ENCODE results near the gene ZNF22.

Gene ZNF22

DNA sequence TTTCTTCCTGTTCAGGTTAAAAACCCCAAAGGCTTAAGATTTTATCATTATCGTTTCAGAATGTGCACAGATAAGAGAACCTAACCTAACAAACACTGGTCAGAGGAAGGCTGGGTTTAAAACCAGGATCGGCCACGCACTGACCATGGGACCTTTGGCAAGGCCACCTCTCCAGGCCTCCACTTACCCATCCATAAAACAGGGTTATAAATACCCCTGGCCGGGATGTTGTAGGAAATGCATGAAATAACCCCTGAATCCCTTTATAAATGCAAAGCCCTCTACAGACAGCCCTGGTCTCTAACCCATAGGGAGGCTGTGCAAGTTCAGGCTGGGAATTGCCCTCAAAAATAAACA is 22.5 kb upstream of the ZNF22 start:
- no peak for DNase-seq

DNA sequence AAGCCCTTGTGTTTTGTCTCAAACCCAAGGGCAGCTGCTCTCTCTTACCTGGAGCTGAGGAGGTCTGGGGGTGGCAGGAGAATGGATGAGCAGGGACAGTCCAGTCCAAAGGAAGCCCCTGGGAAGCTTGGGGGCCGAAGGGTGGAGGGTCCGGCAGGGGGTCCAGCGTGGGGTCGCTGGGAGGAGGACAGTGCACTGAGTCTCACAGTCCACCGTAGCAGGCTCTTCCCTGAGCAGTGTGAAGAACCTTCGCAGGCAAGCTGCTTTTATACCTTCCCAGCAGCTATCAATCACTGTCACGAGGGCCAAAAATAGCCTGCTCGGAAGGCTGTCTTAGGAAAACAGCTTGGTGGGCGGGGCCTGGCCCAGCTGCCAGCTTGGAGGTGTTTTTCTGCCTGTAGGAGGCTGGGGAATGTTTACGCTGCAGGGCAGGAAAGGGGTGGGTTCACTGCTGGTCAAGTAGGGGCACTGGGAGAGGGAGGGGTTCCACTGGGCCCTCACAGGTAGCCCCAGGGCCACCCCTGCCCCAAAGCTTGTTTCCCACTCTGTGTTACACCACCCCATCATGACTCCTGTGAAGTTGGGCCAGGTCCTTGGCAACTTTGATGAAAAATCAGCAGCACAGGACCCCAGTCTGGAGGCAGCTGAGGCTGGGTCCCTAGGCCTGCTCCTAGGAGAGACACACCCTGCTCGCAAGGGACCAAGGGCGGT is 22.0 kb upstream of the ZNF22 start, which contains the start of gene DEPP1:
Gene DEPP1, minus strand, starts transcription at position 240 of the 711 bp plus-strand sequence. CDS start 779 bp downstream, outside the sequence.
- DNase-seq = no peak

DNA sequence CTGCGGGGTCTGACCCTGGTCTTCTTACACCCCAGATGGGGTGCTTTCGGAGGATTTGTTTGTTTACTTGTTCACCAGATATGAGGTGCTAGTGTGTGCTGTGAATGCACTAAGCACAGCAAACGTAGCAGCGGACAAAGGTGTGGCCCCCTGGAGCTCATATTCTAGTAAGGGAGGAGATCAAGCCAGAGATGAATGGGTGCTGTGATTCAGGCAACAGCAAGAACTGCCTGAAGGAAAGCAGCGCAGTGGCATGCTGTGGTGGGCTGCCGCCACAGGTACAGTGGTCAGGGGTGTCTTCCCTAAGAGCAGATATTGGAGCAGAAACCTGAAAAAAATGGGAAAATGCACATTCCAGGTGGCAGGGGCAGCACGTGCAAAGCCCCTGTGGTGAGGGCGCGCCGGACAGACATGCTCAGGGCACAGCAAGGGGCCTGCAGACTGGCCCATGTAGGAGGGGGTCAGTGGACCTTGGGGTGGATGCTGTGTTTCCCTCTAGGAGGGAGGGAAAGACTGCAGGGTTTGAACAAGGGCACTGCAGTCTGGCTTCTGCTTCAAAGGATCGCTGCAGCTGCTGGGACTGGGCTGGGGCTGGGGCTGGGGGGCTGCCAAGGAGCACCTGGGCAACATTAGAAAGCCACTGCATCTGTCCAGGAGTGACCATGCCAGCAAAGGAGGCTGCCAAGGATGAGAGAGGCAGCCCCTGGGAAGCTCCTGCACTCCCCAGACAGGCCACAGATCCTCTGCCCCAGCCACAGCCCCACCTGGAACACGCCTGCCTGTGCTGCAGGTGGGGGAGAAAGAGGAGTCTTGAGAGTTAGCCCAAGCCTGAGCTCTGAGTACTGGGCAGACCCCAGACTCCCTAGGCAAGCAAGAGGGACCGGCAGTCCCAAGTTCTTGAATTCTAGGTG is 21.2 kb upstream of the ZNF22 start:
- DNase-seq = no peak

DNA sequence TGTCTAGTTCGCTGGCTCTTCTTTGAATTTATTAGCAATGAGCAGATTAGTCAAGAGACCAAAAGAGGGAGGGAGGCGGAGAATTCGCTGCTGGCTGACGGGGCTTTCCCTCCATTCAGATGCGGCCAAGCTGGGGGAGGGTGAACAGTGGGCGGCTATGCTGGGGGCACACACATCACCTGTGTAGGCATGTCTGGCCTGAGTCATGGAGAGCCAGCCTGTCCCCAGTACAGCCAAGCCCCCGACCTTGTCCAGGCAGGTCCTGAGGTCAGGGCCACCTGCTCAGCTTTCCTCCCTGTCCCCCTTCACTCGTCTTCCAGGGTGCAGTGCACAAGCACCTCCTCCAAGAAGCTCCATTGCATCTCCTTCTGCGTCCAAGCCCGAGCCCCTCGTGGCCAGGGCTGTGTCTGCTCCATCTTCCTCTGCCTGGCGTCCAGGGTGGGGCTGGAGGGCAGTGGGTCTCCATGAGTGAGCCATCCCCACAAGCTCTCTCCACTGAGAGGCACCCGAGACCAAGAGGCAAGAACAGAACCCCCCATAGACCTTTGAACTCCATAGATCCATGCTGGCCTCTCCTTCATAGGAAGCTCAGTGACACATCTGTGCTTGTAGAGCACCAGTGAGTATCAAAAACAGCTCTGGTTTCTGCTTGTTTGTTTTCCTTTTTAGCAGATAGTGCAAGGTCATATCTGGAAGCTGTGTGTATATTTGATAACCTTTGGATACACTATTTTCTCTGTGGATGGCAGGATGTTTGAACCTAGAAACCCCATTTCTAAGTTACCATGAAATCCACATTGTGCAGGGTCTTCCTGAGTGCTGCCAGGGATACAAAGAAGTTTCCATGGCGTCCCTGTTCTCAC is 20.2 kb upstream of the ZNF22 start:
- DNase-seq = no peak

DNA sequence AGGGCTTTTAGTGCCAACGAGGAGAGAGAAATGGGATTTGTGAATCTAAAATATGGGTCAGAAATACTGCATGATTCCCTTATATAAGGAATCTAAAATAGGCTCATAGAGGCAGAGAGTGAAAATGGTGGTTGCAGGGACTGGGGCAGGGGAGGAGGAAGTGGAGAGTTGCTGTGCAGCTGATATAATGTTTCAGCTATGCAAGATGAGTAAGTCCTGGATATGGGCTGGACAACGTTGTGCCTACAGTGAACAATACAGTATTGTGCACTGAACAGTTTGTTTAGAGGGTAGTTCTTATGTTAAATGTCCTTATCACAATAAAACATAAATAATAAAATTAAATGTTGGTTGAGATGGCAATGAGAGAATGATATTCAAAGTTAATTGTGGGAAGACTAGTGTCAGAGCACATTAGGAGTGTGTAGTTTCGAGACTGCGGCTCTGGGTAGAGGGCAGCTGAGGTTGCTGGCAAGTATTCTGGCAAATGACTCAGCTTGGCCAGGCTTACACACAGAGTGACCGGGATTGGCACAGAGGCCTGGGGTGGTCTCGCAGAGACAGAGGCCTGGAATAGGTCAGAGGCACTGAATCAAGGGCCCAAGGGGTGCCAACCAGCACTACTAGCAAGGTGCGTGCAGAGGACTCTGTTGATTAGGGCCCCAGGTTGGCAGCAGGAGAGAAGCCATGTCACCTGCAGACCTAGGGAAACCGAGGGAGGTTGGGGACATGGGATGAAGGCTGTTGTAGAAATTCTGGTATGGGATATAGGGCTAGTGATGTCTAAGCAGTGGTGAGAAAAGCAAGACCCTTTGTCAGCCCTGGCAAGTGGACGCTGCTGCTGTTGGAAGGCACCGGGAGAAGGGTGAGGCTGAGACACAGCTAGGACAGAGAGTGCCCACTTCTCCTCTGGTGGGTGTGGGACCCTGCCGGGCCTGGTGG is 19.3 kb upstream of the ZNF22 start:
- no peak for DNase-seq

DNA sequence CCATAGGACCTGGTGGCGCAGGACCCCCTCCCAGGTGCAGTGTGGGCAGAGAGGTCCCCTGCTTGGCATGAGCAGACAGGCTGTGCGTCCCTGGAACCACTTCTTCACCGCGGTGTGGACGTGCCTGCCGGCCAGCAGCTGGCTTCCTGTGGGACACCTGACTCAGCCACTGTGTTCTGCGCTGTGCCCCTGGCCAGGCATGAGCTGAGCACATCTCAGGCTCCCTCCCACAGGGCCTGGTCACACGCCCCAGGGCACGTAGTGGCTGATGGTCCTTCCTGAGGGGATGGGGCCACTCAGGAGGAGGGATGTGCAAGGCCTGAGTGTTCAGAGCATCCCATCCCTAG is 18.6 kb upstream of the ZNF22 start:
- no peak for DNase-seq

DNA sequence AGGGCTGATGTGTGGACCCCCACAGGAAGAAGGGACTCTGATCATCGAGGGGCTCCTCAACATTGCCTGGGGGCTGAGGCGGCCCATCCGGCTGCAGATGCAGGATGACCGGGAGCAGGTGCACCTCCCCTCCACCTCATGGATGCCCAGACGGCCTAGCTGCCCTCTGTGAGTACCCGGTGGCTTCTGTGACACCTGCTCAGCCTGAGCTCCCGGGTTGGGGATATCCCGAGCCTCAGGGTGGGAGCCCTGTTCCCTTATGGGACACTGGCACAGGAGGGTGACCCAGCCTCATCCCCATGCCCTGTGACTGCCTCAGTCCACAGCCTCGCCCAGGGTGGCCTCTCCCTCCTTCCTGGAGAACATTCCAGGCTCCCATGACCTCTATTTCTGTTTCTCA is 18.2 kb upstream of the ZNF22 start:
- DNase-seq = no peak

DNA sequence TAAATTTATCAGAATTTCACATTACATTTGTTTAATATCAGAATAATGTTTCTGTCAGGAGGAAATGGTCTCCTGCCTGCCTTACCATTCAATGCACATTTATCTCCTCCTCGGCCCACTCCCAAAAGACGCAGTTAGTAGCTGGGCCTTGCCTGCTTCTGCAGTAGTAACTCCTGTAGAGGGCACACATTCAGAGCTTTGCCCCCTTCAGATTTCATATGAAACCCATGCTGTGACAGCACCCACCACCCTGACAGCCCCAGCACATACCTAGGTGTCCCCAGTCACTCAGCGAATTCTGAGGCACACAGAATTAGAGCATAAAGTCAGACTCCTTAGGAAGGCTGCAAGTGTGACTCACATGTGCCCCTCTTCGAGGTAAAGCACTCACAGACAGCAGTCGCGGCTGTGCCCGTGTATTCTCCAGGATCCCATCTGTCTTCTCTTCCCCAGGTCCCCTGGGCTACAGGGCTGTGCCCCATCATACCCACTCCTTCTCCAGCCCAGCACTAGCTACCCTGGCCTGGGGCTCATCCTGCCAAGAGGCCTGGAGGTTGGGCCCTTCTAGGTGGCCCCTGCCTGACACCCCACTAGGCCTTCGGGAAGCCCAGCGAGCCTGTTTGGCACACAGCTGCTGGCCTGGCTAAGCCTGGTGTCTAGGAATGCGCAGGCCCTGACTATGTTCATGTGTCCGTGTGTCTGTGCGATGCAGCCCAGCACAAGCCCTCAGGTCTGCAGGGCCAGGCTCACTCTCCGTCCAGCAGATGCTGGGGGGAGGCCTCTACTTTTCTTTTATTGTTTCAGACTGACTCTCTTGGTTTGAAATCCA is 17.4 kb upstream of the ZNF22 start:
- no peak for DNase-seq

DNA sequence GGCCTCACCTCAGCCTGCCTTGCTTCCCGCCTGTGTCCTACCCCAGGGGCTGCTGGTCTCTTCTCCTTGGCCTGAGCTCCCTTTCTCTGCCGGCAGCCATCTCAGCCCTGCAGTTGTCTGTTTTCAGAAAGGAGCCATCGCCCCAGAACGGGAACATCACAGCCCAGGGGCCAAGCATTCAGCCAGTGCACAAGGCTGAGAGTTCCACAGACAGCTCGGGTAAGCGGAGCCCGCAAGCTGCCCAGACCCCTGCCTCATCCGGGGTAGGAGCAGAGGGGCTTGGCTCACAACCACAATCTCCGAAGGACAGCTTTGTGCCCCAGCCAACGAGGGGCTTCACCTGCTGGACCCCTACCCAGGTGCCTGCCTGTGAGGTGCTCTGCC is 16.8 kb upstream of the ZNF22 start:
- DNase-seq = no peak

DNA sequence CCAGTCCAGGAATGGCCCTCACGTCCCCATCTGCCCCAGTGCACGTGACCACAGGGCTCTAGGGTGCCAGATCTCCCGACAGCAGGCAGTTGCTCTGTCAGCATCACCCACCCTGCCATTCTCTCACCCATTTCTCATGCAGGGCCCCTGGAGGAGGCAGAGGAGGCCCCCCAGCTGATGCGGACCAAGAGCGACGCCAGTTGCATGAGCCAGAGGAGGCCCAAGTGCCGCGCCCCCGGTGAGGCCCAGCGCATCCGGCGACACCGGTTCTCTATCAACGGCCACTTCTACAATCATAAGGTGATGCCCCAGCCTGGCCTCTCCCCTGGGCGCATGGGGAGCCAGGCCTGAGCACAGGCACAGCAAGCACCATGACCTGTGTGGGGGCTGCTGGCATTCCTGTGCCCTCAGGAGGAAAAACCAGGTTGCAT is 16.0 kb upstream of the ZNF22 start:
- DNase-seq = no peak

DNA sequence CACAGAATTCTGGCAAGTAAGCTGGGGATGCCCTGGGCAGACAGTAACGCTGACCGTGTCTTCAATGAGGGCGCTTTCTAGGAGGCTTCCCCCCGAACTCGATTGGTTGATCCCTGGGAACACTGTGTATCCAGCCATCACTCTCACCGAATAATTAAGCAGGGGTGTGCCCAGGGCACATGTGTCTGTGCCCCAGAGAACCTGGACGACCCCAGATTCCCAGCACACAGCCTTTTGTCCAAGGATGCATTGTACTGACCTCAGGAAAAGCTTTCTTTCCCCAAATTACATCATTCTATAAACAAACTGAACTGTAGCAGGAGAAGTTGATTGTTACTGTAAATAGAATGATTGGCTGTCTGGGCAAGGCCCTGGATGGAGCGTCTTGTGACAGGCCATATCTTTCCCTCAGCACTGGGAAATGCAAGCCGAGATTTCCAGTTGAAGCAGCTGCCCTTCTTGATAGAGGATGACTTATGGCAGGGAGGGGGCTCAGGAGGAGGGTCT is 15.5 kb upstream of the ZNF22 start:
- no peak for DNase-seq

DNA sequence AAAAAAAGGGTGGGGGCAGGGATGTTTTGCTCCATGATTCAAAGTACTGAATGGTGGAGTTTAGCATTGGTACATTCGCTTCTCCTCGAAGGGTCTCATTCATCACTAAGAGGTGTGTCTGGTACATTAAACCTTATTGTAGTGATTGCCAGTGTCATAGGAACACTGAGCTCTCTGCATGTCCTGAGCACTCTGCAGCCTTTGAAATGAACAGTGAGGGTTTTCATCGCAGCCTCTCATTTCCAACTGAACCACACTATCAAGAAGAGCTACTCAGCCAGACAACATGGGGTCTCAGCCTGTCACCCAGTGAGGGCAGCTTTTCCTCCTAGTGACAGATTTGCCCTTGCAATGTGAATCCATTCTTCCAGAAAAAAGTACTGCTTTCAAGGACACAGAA is 14.5 kb upstream of the ZNF22 start:
- no peak for DNase-seq

DNA sequence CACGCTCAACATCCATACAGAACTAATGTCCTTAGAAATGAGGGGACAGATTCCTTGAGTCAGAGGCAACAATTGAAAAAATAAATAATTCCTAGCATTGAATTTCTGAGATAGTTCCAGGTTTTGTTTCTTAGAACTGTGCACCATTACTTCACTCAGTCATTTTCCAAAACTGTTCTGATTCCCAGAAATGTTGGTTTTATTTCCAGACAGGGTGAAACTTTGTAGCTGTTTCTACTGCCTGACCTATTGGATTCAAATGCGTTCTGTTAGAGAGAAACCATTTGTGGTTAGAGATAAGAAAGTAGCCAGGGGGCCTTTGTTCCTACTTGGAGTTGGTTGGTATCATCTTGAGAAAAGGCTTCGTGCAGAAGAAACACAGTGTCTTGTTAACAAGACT is 14.1 kb upstream of the ZNF22 start:
- no peak for DNase-seq

DNA sequence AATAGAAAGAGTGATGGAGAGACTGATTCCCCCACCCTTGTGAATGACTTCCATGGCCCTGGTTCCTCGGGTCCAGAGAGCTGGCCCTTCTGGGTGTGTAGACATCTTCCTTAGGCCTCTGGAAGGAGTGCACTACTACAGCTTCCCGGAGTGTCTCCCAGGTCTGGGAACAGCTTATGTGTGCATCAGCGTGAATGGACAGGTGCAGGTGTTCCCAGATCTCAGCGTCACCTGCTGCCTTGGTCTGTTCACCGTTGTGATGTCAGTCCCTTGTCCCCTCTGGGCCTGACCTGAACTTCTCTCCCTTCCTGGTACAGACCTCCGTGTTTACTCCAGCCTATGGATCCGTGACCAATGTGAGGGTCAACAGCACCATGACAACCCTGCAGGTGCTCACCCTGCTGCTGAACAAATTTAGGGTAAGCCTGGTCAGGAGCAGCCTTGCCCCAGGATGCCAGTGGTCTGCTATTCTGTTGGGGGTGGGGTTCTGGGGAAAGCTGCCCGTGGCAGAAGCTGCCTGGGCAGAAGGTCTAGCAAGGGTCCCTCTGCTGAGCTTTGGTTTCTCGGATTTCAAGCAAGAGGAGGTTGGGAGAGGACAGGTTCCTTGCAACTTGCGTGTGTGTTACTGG is 11.7 kb upstream of the ZNF22 start:
- no peak for DNase-seq

DNA sequence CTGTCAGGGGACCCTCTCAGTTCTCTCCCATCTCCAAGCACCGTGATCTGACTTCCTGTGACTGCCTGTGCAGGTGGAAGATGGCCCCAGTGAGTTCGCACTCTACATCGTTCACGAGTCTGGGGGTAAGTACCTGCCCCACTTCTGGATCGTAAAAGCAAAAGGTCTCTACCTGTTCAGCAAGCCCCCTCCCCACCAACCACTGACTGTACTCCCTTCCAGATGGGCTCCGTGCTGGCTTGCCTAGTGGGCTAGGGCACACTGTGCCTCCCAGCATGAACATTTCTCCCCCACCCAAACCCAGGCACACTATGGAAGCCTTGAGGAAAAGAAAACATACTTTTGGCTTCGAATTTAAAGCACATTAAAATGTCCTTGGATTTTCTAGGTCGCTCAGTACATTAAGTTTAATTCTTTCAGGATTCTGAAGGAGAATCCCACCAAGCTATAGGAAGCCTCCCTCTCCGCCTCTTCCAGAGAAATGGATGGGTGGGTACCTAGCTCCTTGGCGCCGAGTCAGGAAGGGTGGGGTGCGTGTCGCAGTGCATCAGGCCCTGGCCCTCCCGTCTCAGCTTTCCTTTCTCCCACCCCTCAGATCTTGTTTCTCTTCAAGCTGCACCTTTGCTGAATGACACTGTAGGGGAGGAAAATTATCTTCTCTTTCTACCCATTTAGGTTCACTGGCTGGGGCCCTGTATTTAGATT is 11.0 kb upstream of the ZNF22 start:
- DNase-seq = no peak

DNA sequence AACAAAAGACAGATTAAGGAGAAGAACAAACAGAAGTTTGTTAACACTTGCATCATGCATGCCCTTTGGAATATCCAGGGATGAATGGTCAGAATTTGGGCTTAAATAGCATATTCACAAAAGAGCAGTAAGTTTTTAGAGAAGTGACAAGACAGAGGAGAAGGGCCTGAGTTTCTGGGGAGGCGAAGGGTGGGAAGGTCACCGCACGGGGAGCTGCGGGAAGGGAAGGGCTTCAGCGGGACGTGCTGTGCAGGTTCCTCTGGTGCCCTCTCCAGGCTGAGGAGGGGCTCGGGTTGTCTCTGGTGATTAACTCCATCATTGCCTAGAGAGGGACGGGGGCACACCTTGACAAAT is 10.4 kb upstream of the ZNF22 start:
- DNase-seq = no peak

DNA sequence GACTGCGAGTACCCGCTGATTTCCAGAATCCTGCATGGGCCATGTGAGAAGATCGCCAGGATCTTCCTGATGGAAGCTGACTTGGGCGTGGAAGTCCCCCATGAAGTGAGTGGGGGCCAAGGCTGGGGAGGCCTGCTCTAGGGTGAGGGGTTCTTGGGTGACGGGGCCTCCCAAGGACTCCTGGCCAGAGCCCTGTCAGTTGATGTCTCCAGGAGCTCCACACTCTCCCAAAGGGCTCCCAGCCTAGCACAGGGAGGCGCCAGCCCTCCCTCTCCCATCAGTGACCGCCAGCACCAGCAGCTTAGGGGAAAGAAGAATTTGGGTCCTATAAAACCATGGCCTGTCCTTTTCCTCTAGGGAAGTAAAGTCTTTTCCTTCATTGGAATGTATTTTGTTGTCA is 9.8 kb upstream of the ZNF22 start:
- DNase-seq = no peak

DNA sequence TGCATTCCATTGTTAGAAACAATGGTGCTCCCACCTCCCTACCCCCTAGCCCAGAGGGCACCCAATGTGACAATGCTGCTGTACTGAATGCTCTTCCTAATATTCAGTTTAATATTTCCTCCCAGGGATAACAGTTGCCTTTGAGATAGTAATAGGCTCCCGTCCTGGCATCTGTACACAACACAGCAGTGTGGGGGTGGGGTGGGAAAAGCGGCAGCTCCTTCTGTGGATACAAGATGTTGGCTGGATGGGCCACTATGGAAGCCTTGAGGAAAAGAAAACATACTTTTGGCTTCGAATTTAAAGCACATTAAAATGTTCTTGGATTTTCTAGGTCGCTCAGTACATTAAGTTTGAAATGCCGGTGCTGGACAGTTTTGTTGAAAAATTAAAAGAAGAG is 9.2 kb upstream of the ZNF22 start:
- DNase-seq = no peak

DNA sequence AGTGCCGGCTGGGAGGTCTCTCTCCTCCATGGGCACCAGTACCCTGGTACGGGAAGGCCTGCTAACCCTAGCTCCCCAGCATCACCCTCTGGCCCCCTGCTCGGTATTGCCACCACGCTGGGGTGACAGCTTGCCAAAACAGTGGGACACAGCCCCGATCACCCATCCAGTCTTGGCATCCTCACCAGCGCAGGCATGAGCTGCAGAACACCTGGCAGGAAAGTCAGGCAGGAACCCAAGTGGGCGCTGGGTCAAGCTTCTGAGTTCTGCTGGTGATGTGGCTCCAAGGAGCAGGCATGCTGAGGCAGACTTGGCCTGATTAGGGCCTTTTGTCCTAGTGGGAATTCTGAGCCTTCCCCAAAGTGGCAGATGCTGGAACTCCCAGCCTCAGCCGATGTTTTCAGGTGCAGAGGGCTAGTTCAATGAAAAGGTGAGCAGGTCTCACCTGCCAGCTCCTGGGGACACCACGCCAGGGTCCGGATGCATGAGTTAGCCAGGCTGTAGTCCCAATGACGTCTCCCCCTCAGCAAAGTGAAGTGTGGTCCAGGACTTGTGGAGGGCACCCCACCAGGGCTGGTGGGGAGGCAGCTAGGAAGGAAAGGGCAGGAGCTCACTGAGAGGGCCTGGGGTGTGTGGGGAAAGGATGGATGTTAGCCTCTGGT is 8.5 kb upstream of the ZNF22 start:
- no peak for DNase-seq

All from activated T-cell treated with anti-CD3 and anti-CD28 coated beads, Interleukin-2, amount 50 U/mL, for 1 hour (primary cell).